GM23338 (cell line): ENCODE results near the gene NXPH4. TPM values are rescaled to one million over a fixed set of nuclear protein-coding genes. Genes with fewer than 3 reads are reported as not detected.

Experiments
- ATAC-seq: fragments of 200-7000 bp; cut with Tn5 transposase; 3 replicates; pipeline ENCODE4 v1.9.1; 2020
- DNase-seq: peaks from one replicate; pipeline ENCODE4 v3.0.0-alpha.2; 2015; ENCODE audit warnings: low spot score
- H2AFZ ChIP-seq: fragments of 200-600 bp; sonication (generic); 2 replicates; pipeline ENCODE4 v1.8.0; 2016; ENCODE audit warnings: antibody characterized with exemption, mild to moderate bottlenecking, moderate library complexity
- H3F3A ChIP-seq: fragments of 200-600 bp; sonication (generic); replicated peaks from 2 replicates; pipeline ENCODE4 v1.8.0; 2017; ENCODE audit warnings: antibody characterized with exemption, mixed run types, low read depth
- H3K27ac ChIP-seq: fragments of 200-600 bp; sonication (generic); 2 replicates; pipeline ENCODE4 v1.6.1; 2016; ENCODE audit warnings: low read depth
- H3K27me3 ChIP-seq: fragments of 200-600 bp; sonication (generic); 2 replicates; pipeline ENCODE4 v1.8.0; 2016; ENCODE audit warnings: mild to moderate bottlenecking, mixed run types, moderate library complexity; ENCODE audit not compliant: insufficient read depth
- H3K36me3 ChIP-seq: fragments of 200-600 bp; sonication (generic); 2 replicates; pipeline ENCODE4 v1.8.0; 2016; ENCODE audit warnings: mild to moderate bottlenecking; ENCODE audit not compliant: insufficient read depth
- H3K4me1 ChIP-seq: fragments of 200-600 bp; sonication (generic); 2 replicates; pipeline ENCODE4 v1.8.0; 2016; ENCODE audit warnings: mild to moderate bottlenecking, moderate library complexity; ENCODE audit not compliant: insufficient read depth
- H3K4me2 ChIP-seq: fragments of 200-600 bp; sonication (generic); 2 replicates; pipeline ENCODE4 v1.7.1; 2017; ENCODE audit warnings: mixed run types
- H3K4me3 ChIP-seq: fragments of 200-600 bp; sonication (generic); 2 replicates; pipeline ENCODE4 v1.6.1; 2016; ENCODE audit warnings: mixed run types
- H3K79me2 ChIP-seq: fragments of 200-600 bp; sonication (generic); replicated peaks from 2 replicates; pipeline ENCODE4 v1.8.0; 2017; ENCODE audit warnings: mild to moderate bottlenecking; ENCODE audit not compliant: insufficient read depth
- H3K9me2 ChIP-seq: fragments of 200-600 bp; sonication (generic); 2 replicates; pipeline ENCODE4 v1.8.0; 2017; ENCODE audit not compliant: insufficient read depth
- H4K20me1 ChIP-seq: fragments of 200-600 bp; sonication (generic); replicated peaks from 2 replicates; pipeline ENCODE4 v1.8.0; 2017; ENCODE audit warnings: mild to moderate bottlenecking; ENCODE audit not compliant: insufficient read depth
- H3K27ac Mint-ChIP-seq: 2 replicates; pipeline ENCODE4 v1.8.0; 2020; ENCODE audit warnings: inconsistent platforms, mild to moderate bottlenecking, moderate library complexity, mixed read lengths
- H3K27me3 Mint-ChIP-seq: 3 replicates; pipeline ENCODE4 v1.8.0; 2022; ENCODE audit warnings: low read depth, mild to moderate bottlenecking, moderate library complexity, mixed read lengths, inconsistent platforms; ENCODE audit not compliant: insufficient read depth, poor library complexity
- H3K36me3 Mint-ChIP-seq: 3 replicates; pipeline ENCODE4 v1.8.0; 2021; ENCODE audit warnings: low read depth, mild to moderate bottlenecking, inconsistent platforms, moderate library complexity, mixed read lengths
- H3K4me1 Mint-ChIP-seq: 3 replicates; pipeline ENCODE4 v1.8.0; 2020; ENCODE audit warnings: mild to moderate bottlenecking, inconsistent platforms, mixed read lengths
- H3K4me3 Mint-ChIP-seq: 3 replicates; pipeline ENCODE4 v1.8.0; 2021; ENCODE audit warnings: moderate library complexity, mild to moderate bottlenecking, inconsistent platforms, mixed read lengths
- H3K9me3 Mint-ChIP-seq: 3 replicates; pipeline ENCODE4 v1.8.0; 2020; ENCODE audit warnings: moderate library complexity, mild to moderate bottlenecking, inconsistent platforms, mixed read lengths
- CREB1 ChIP-seq: fragments of 250-450 bp; sonication (Bioruptor Pico); IDR thresholded peaks from 2 replicates; pipeline ENCODE4 v1.5.0; 2020; ENCODE audit warnings: low read depth, mild to moderate bottlenecking, moderate library complexity
- EZH2 ChIP-seq: fragments of 200-600 bp; sonication (generic); IDR thresholded peaks from one replicate; pipeline ENCODE4 v1.8.0; 2017; ENCODE audit warnings: antibody characterized with exemption, mild to moderate bottlenecking, low read depth; ENCODE audit not compliant: unreplicated experiment
- EZH2phosphoT487 ChIP-seq: fragments of 200-600 bp; sonication (generic); IDR thresholded peaks from one replicate; pipeline ENCODE4 v1.8.1; 2018; ENCODE audit warnings: antibody characterized with exemption; ENCODE audit not compliant: unreplicated experiment
- JUNB ChIP-seq: IDR thresholded peaks from one replicate; pipeline ENCODE4 v1.6.1; 2016; ENCODE audit warnings: antibody characterized with exemption; ENCODE audit not compliant: unreplicated experiment
- NANOG ChIP-seq: IDR thresholded peaks from 2 replicates; pipeline ENCODE4 v1.6.1; 2016; ENCODE audit warnings: antibody characterized with exemption, borderline replicate concordance
- POLR2AphosphoS5 ChIP-seq: IDR thresholded peaks from 2 replicates; pipeline ENCODE4 v1.6.1; 2016; ENCODE audit warnings: antibody characterized with exemption, low read depth
- STAT1 ChIP-seq: IDR thresholded peaks from one replicate; pipeline ENCODE4 v1.6.1; 2016; ENCODE audit warnings: antibody characterized with exemption; ENCODE audit not compliant: unreplicated experiment
- ZNF114 ChIP-seq: fragments of 250-450 bp; sonication (Bioruptor Pico); IDR thresholded peaks from 2 replicates; pipeline ENCODE4 v1.5.0; 2020; ENCODE audit warnings: mild to moderate bottlenecking, moderate library complexity
- ZNF331 ChIP-seq: fragments of 250-450 bp; sonication (Bioruptor Pico); IDR thresholded peaks from 2 replicates; pipeline ENCODE4 v1.5.0; 2020; ENCODE audit warnings: low read depth, mild to moderate bottlenecking, moderate library complexity
- polyA plus RNA-seq: library from polyadenylated mRNA; unstranded; fragments of >200 nt; fragmentation: Nextera tagmentation; extraction: Ambion mirVana; gene quantifications from 2 replicates; pipeline ENCODE4 v1.2.1, GENCODE V29; 2016
- total RNA-seq: library from RNA; depleted of rRNA; stranded (reverse); fragments of >200 nt; shearing (Covaris generic); gene quantifications from 2 replicates; pipeline ENCODE4 v1.2.3, GENCODE V29; 2014
- TF ChIP-seq, protein P1 (sequence below), 2 experiments: fragments of 200-600 bp in 1 of 2; sonication (generic) in 1 of 2; conservative IDR thresholded peaks; 2 replicates each; pipeline versions ENCODE4 v1.5.1 to v1.6.1; 2016 to 2017; ENCODE audit warnings: antibody characterized with exemption in 2 of 2, low read depth in 2 of 2, mild to moderate bottlenecking in 2 of 2, moderate library complexity in 1 of 2
- TF ChIP-seq, protein P2 (sequence below): IDR thresholded peaks from 2 replicates; pipeline ENCODE4 v1.6.1; 2016; ENCODE audit warnings: antibody characterized with exemption
- TF ChIP-seq, protein P3 (sequence below): fragments of 250-450 bp; sonication (Bioruptor Pico); IDR thresholded peaks from 2 replicates; pipeline ENCODE4 v1.5.0; 2020; ENCODE audit warnings: mild to moderate bottlenecking, moderate library complexity
- TF ChIP-seq, protein P4 (sequence below): IDR thresholded peaks from one replicate; pipeline ENCODE4 v1.6.1; 2018; ENCODE audit warnings: antibody characterized with exemption; ENCODE audit not compliant: unreplicated experiment

NXPH4 gene
- total and polyA plus RNA-seq, 2 experiments from 2014 or later, result 0.89 to 1.5 TPM

DNA sequence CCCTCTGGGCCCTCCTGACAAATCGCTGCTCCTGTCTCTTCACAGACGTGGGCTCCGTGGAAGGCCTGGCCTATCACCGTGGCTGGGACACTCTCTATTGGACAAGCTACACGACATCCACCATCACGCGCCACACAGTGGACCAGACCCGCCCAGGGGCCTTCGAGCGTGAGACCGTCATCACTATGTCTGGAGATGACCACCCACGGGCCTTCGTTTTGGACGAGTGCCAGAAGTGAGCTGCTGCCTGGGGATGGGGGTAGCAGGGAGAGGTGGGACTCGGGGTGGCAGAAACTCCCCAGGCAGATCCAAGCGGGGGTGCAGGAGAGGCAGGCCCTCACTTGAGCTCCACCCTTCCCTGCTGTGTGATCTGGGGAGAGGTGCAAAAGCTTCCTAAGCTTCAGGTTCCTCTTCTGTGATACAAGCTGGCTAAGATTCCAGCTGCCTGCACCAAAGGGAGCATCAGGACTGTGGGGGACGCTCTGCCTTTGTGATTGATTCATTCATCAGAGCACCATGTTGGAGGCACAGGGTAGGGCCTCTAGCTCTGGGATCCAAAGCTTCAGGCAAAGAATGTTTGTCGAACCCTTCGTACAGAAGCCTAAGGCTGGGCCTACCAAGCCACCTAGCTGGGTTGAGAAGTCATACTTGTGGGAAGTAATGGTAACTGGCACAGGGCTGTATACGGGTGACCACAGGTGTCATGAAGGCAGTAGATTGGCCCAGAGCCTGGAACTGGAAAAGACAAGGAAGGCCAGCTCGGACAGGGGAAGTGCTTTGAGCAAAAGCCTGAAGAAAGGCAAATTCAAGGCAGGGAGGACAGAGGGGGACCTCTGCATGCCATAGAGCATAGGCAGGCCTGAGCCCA is 29.1 kb upstream of the NXPH4 start:
- Histone ChIP-seq H4K20me1 (no peaks in the 10 kb centered on the region; the same call in 1 of the 2 replicates), H3K79me2 (no peaks in the 10 kb centered on the region), H3K4me1 (no peaks in the 10 kb centered on the region), H3K27me3 (no peaks in the 10 kb centered on the region), H3K4me3 (no peak overlapping the region), H3K9me2 (no peaks in the 10 kb centered on the region), H3F3A (peaks cover 18% of the 10 kb centered on the region), H3K4me2 (no peak overlapping the region), H3K36me3 (peaks cover 26% of the 10 kb centered on the region), H2AFZ (no peak overlapping the region), H3K27ac (no peak overlapping the region)
- TF ChIP-seq, protein P1, sequence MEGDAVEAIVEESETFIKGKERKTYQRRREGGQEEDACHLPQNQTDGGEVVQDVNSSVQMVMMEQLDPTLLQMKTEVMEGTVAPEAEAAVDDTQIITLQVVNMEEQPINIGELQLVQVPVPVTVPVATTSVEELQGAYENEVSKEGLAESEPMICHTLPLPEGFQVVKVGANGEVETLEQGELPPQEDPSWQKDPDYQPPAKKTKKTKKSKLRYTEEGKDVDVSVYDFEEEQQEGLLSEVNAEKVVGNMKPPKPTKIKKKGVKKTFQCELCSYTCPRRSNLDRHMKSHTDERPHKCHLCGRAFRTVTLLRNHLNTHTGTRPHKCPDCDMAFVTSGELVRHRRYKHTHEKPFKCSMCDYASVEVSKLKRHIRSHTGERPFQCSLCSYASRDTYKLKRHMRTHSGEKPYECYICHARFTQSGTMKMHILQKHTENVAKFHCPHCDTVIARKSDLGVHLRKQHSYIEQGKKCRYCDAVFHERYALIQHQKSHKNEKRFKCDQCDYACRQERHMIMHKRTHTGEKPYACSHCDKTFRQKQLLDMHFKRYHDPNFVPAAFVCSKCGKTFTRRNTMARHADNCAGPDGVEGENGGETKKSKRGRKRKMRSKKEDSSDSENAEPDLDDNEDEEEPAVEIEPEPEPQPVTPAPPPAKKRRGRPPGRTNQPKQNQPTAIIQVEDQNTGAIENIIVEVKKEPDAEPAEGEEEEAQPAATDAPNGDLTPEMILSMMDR (conservative IDR thresholded peaks at IDR 0.05; ENCODE audit: low read depth in 2 of 2), result no peak
- TF ChIP-seq EZH2 (no peak), ZNF114 (no peak), EZH2phosphoT487 (no peak), ZNF331 (no peak), POLR2AphosphoS5 (no peak), CREB1 (CRISPR knock-in tag) (no peak), STAT1 (no peak), NANOG (no peak), JUNB (no peak)
- TF ChIP-seq, protein P2, sequence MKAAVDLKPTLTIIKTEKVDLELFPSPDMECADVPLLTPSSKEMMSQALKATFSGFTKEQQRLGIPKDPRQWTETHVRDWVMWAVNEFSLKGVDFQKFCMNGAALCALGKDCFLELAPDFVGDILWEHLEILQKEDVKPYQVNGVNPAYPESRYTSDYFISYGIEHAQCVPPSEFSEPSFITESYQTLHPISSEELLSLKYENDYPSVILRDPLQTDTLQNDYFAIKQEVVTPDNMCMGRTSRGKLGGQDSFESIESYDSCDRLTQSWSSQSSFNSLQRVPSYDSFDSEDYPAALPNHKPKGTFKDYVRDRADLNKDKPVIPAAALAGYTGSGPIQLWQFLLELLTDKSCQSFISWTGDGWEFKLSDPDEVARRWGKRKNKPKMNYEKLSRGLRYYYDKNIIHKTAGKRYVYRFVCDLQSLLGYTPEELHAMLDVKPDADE, result no peak
- TF ChIP-seq, protein P3, sequence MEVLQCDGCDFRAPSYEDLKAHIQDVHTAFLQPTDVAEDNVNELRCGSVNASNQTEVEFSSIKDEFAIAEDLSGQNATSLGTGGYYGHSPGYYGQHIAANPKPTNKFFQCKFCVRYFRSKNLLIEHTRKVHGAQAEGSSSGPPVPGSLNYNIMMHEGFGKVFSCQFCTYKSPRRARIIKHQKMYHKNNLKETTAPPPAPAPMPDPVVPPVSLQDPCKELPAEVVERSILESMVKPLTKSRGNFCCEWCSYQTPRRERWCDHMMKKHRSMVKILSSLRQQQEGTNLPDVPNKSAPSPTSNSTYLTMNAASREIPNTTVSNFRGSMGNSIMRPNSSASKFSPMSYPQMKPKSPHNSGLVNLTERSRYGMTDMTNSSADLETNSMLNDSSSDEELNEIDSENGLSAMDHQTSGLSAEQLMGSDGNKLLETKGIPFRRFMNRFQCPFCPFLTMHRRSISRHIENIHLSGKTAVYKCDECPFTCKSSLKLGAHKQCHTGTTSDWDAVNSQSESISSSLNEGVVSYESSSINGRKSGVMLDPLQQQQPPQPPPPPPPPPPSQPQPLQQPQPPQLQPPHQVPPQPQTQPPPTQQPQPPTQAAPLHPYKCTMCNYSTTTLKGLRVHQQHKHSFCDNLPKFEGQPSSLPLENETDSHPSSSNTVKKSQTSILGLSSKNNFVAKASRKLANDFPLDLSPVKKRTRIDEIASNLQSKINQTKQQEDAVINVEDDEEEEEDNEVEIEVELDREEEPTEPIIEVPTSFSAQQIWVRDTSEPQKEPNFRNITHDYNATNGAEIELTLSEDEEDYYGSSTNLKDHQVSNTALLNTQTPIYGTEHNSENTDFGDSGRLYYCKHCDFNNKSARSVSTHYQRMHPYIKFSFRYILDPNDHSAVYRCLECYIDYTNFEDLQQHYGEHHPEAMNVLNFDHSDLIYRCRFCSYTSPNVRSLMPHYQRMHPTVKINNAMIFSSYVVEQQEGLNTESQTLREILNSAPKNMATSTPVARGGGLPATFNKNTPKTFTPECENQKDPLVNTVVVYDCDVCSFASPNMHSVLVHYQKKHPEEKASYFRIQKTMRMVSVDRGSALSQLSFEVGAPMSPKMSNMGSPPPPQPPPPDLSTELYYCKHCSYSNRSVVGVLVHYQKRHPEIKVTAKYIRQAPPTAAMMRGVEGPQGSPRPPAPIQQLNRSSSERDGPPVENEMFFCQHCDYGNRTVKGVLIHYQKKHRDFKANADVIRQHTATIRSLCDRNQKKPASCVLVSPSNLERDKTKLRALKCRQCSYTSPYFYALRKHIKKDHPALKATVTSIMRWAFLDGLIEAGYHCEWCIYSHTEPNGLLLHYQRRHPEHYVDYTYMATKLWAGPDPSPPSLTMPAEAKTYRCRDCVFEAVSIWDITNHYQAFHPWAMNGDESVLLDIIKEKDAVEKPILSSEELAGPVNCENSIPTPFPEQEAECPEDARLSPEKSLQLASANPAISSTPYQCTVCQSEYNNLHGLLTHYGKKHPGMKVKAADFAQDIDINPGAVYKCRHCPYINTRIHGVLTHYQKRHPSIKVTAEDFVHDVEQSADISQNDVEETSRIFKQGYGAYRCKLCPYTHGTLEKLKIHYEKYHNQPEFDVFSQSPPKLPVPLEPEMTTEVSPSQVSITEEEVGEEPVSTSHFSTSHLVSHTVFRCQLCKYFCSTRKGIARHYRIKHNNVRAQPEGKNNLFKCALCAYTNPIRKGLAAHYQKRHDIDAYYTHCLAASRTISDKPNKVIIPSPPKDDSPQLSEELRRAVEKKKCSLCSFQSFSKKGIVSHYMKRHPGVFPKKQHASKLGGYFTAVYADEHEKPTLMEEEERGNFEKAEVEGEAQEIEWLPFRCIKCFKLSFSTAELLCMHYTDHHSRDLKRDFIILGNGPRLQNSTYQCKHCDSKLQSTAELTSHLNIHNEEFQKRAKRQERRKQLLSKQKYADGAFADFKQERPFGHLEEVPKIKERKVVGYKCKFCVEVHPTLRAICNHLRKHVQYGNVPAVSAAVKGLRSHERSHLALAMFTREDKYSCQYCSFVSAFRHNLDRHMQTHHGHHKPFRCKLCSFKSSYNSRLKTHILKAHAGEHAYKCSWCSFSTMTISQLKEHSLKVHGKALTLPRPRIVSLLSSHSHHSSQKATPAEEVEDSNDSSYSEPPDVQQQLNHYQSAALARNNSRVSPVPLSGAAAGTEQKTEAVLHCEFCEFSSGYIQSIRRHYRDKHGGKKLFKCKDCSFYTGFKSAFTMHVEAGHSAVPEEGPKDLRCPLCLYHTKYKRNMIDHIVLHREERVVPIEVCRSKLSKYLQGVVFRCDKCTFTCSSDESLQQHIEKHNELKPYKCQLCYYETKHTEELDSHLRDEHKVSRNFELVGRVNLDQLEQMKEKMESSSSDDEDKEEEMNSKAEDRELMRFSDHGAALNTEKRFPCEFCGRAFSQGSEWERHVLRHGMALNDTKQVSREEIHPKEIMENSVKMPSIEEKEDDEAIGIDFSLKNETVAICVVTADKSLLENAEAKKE (CRISPR knock-in tag), result no peak
- TF ChIP-seq, protein P4, sequence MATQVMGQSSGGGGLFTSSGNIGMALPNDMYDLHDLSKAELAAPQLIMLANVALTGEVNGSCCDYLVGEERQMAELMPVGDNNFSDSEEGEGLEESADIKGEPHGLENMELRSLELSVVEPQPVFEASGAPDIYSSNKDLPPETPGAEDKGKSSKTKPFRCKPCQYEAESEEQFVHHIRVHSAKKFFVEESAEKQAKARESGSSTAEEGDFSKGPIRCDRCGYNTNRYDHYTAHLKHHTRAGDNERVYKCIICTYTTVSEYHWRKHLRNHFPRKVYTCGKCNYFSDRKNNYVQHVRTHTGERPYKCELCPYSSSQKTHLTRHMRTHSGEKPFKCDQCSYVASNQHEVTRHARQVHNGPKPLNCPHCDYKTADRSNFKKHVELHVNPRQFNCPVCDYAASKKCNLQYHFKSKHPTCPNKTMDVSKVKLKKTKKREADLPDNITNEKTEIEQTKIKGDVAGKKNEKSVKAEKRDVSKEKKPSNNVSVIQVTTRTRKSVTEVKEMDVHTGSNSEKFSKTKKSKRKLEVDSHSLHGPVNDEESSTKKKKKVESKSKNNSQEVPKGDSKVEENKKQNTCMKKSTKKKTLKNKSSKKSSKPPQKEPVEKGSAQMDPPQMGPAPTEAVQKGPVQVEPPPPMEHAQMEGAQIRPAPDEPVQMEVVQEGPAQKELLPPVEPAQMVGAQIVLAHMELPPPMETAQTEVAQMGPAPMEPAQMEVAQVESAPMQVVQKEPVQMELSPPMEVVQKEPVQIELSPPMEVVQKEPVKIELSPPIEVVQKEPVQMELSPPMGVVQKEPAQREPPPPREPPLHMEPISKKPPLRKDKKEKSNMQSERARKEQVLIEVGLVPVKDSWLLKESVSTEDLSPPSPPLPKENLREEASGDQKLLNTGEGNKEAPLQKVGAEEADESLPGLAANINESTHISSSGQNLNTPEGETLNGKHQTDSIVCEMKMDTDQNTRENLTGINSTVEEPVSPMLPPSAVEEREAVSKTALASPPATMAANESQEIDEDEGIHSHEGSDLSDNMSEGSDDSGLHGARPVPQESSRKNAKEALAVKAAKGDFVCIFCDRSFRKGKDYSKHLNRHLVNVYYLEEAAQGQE, result no peak
- Mint-ChIP-seq H3K9me3 (no peaks in the 10 kb centered on the region; the same call in 2 of the 3 replicates), H3K4me3 (no peak overlapping the region), H3K4me1 (peaks cover 5% of the 10 kb centered on the region; the same call in 2 of the 3 replicates), H3K27ac (no peak overlapping the region), H3K27me3 (peaks cover 40% of the 10 kb centered on the region), H3K36me3 (peaks cover 98% of the 10 kb centered on the region)
- ATAC-seq (no peak), DNase-seq (no peak)
